Measurements from ENCODE around the gene NFIC.

NFIC gene

GRCh38 chr19:3508771-3509535, 142.6 kb downstream of the NFIC start:
- no peak for DNase-seq (ENCODE audit: low read depth in 3 of 3)

- peak in 1 of 3 experiments; percentile 46 for DNase-seq (ENCODE audit: low read depth in 3 of 3)
Measured at GRCh38 chr19:3509566-3509989, 143.2 kb downstream of the NFIC start.

- no peak for DNase-seq (ENCODE audit: low read depth in 3 of 3)
Measured at GRCh38 chr19:3510727-3511126, 144.3 kb downstream of the NFIC start.

- no peak for DNase-seq (ENCODE audit: low read depth in 3 of 3)
Measured at GRCh38 chr19:3511506-3512251, 145.3 kb downstream of the NFIC start.

GRCh38 chr19:3512562-3513228, 146.3 kb downstream of the NFIC start:
- no peak for DNase-seq (ENCODE audit: low read depth in 3 of 3)

GRCh38 chr19:3513229-3514140, 147.1 kb downstream of the NFIC start:
- no peak for DNase-seq (ENCODE audit: low read depth in 3 of 3)

GRCh38 chr19:3514930-3515329, 148.5 kb downstream of the NFIC start:
- DNase-seq (ENCODE audit: low read depth in 3 of 3): no peak

GRCh38 chr19:3515891-3516422, 149.6 kb downstream of the NFIC start:
- no peak for DNase-seq (ENCODE audit: low read depth in 3 of 3)

- DNase-seq (ENCODE audit: low read depth in 3 of 3): no peak
Measured at GRCh38 chr19:3516675-3517207, 150.4 kb downstream of the NFIC start.

GRCh38 chr19:3517638-3518037, 151.3 kb downstream of the NFIC start:
- DNase-seq (ENCODE audit: low read depth in 3 of 3): no peak

GRCh38 chr19:3518255-3518654, 151.9 kb downstream of the NFIC start:
- no peak for DNase-seq (ENCODE audit: low read depth in 3 of 3)

- no peak for DNase-seq (ENCODE audit: low read depth in 3 of 3)
Measured at GRCh38 chr19:3518659-3519058, 152.3 kb downstream of the NFIC start.
